Epithelial cell of proximal tubule (primary cell): ENCODE data around the gene NCKAP5. TPM values are rescaled to one million over a fixed set of nuclear protein-coding genes. Genes with fewer than 3 reads are reported as not detected.

ENCODE experiments used
- DNase-seq: peaks from one replicate; pipeline ENCODE4 v3.0.0-alpha.2; 2011; ENCODE audit warnings: low read depth
- H3K4me3 ChIP-seq: 2 replicates; pipeline ENCODE4 v1.5.1; 2011; ENCODE audit warnings: low read depth, mild to moderate bottlenecking, low read length
- CTCF ChIP-seq: conservative IDR thresholded peaks from 2 replicates; pipeline ENCODE4 v1.5.1; 2012; ENCODE audit warnings: low read depth, mild to moderate bottlenecking, low read length
- total RNA-seq: library from RNA; depleted of rRNA; stranded (reverse); fragments of >200 nt; gene quantifications from 2 replicates; pipeline ENCODE4 v1.2.3, GENCODE V29; 2015

Gene NCKAP5
- total RNA-seq, 1 donor from 2014 or later: 0.69 TPM

- no peak for TF ChIP-seq CTCF
- no peak overlapping the region for H3K4me3 ChIP-seq
- DNase-seq: no peak
Measured at GRCh38 chr2:132633635-132634034, 934.6 kb downstream of the NCKAP5 start.

- peak; percentile 44 for DNase-seq
- H3K4me3 ChIP-seq: no peak overlapping the region
- no peak for TF ChIP-seq CTCF
Measured at GRCh38 chr2:132632000-132632649, 936.1 kb downstream of the NCKAP5 start.

- no peak for TF ChIP-seq CTCF
- no peak overlapping the region for H3K4me3 ChIP-seq
- no peak for DNase-seq
Measured at GRCh38 chr2:132627536-132627935, 940.7 kb downstream of the NCKAP5 start.

- no peak for TF ChIP-seq CTCF
- no peak overlapping the region for H3K4me3 ChIP-seq
- no peak for DNase-seq
Measured at GRCh38 chr2:132623096-132623839, 945.0 kb downstream of the NCKAP5 start.
